ENCODE measurements around the gene CNKSR3.

DNA sequence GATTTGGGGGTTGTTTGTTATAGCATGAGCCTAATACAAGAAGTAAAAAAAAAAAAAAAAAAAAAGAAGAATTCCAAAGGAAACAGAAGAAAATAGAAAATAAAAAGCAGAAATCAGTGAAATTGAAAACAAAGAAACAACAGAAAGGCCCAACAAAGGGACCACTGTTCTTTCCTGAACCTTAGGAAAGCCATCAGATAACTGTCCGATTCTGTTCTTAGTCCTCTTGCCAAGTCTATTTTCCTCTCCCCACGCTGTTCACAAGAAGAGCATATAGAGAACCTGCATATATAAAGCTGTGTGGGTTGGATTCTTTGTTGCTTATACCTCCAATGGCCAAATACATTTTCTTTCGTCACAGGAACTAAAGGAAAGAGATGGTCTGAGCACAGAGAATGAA, 115.9 kb downstream of the CNKSR3 start:
- TF ChIP-seq CTCF (IDR thresholded peaks at IDR 0.05; ENCODE audit: poor library complexity, severe bottlenecking) (no peak), EZH2 (IDR thresholded peaks at IDR 0.05; ENCODE audit: borderline replicate concordance, insufficient read depth, low read length, poor library complexity, severe bottlenecking) (no peak), POLR2AphosphoS5 (IDR thresholded peaks at IDR 0.05) (no peak), MXI1 (conservative IDR thresholded peaks at IDR 0.05; ENCODE audit: poor library complexity, severe bottlenecking) (no peak), RAD21 (conservative IDR thresholded peaks at IDR 0.05) (no peak), REST (IDR thresholded peaks at IDR 0.05; ENCODE audit: borderline replicate concordance) (no peak)

Data from neural cell (in vitro differentiated cells).